Measurements from ENCODE around the gene SREK1IP1.
A peak's percentile ranks its signal among the peaks of the same experiment; 100 is the strongest.

Gene SREK1IP1

DNA sequence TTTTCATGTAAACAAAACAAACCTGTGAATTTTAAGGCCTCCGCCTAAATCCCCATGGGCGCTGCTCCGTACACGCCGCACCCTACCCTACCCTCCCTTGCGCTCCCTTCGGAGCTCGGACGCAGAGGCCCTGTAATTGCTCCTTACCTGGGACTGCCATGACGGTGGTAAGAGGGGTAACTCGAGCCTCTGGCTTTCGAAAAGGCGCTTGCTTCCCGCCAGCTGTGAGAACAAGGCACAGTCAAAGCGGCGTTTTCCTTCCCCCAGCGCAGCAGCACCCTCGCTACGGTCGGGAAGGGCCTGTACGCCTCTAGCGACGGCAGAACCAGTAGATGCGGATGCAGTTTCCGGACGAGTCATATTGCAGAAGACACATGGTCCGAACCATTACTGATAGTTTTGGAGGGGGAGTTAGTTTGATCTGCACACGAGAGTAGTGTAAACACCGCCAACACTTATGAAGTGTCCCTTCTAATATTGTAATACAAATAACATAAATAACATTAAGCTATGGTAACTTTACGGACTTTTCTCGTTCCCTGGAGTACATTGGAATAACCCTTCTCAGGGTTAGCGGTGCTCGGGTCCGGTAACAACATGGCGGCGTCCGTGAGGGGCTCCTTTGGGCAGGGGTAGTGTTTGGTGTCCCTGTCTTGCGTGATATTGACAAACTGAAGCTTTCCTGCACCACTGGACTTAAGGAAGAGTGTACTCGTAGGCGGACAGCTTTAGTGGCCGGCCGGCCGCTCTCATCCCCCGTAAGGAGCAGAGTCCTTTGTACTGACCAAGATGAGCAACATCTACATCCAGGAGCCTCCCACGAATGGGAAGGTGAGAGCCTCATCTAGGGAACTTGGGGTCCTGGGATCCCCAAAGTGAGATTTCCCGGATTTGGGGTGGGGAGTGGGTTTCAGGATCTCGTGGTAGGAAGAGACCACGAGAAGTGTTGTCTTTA lies at the start of gene SREK1IP1, which contains the start of gene CWC27:
Gene SREK1IP1 (minus strand): TSS at position 334 of the 955 bp plus-strand sequence. CDS start 174 bp downstream, at position 160.
Gene CWC27 (plus strand): TSS at position 573 of the 955 bp plus-strand sequence. CDS start 217 bp downstream, at position 790.
- peak; percentile 55 for DNase-seq (ENCODE audit: low spot score)

- DNase-seq (ENCODE audit: low spot score) = no peak
Observed at GRCh38 chr5:64818245-64818644, 49.8 kb upstream of the SREK1IP1 start.

DNA sequence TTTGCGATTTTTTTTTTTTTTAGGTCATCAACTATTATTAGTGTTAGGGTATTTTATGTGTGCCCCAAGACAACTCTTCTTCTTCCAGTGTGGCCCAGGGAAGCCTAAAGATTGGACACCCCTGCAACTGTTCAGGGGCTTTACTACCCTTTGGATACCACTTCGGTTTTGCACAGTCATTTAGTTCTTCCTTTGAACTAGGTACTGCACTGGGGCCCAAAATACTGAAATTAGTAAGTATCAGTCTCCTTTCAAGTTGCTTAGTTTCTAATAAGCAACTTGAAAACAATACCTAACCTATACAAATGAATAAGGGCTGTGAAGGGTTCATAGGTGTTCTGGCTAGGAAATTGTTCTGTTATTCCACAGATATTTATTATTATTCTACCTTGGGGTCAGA lies 45.6 kb upstream of the SREK1IP1 start:
- no peak for DNase-seq (ENCODE audit: low spot score)

DNA sequence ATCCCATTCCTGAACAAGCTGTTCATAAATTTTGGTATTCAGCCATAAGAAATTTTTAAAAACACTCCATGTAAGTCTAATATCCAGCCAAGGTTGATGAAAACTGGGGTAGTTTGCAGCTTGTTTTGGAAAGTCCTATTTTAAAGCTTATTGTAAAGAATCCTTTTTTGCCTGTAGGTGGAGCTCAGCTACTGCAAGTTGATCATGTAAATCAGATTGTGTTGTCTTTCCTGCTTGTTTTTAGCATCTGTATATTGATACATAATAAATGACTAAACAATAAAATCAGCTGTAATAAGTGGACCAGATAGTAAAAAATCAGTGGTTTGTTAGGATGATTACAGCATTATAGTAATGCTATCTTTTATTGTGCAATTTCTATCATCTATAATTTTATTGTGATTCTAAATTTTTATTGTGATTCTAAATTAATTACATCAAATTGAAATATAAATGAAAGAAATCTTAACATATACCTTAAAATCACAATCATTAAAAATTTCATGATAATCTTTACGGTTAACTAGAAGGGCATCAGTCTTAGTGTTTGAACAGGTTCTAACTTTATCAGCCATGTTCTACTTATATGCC lies 42.7 kb upstream of the SREK1IP1 start:
- peak; percentile 6 for DNase-seq (ENCODE audit: low spot score)

DNA sequence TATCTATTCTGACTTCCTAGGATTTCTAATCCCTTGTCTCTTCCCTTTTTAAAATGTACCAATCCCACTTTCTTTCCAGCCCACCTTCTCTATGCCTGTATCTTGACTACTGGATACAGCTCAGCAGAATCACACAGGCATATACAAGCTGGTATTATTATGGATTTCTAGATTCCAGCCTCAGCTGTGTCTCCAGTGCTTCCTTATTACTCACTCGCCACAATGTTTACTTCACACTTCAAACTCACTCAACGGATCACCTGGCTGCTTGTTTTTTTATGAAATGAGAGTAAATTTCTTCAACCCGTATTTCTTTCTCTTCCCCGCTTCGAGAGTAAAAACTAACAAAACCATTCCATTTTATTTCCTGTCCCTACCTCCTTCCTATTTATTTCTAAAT lies 39.0 kb upstream of the SREK1IP1 start:
- no peak for DNase-seq (ENCODE audit: low spot score)

DNA sequence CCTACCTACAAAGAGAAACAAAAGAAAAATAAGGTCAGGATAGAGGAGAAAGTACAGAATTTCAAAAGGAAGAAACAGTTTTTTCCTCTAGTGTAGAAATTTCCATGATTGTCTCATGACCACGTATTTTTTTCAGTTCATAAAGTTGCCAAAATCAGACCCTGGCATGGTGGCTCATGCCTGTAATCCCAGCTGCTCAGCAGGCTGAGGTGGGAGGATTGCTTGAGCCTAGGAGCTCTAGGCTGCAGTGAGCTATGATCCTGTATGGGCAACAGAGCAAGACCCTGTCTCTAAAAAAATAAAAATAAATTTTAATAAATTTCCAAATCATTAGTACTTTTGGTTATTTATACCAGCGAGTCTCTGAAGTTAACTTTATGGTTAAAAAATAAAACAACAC lies 38.0 kb upstream of the SREK1IP1 start:
- DNase-seq (ENCODE audit: low spot score) = no peak

- no peak for DNase-seq (ENCODE audit: low spot score)
Observed at GRCh38 chr5:64800926-64801325, 32.4 kb upstream of the SREK1IP1 start.

- DNase-seq (ENCODE audit: low spot score) = no peak
Observed at GRCh38 chr5:64796301-64796700, 27.8 kb upstream of the SREK1IP1 start.

- DNase-seq (ENCODE audit: low spot score) = no peak
Observed at GRCh38 chr5:64794053-64794770, 25.7 kb upstream of the SREK1IP1 start.

DNA sequence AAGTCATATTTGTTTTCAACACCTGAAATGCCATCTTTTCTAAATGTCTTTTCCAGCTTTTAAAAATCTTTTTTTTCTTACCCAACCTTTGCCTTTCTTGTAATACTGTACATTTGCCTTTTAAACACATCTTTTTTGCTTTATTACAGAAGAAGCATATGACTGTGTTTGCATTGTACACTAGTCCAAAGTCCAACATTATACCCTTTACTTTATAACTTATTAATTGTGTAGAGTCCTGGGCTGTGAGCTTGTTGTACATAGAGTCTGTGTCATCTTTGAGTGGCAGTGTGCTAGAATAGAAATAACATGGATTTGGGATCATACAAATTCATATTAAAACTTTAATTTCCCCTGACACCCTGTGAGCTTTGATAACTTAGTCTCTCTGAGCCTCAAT lies 24.0 kb upstream of the SREK1IP1 start:
- no peak for DNase-seq (ENCODE audit: low spot score)

- no peak for DNase-seq (ENCODE audit: low spot score)
Observed at GRCh38 chr5:64790210-64790609, 21.7 kb upstream of the SREK1IP1 start.

- DNase-seq (ENCODE audit: low spot score) = no peak
Observed at GRCh38 chr5:64789457-64789856, 21.0 kb upstream of the SREK1IP1 start.

GRCh38 chr5:64788156-64788555 lies 19.7 kb upstream of the SREK1IP1 start:
- DNase-seq (ENCODE audit: low spot score) = no peak

GRCh38 chr5:64786372-64786771 lies 17.9 kb upstream of the SREK1IP1 start:
- DNase-seq (ENCODE audit: low spot score) = no peak

DNA sequence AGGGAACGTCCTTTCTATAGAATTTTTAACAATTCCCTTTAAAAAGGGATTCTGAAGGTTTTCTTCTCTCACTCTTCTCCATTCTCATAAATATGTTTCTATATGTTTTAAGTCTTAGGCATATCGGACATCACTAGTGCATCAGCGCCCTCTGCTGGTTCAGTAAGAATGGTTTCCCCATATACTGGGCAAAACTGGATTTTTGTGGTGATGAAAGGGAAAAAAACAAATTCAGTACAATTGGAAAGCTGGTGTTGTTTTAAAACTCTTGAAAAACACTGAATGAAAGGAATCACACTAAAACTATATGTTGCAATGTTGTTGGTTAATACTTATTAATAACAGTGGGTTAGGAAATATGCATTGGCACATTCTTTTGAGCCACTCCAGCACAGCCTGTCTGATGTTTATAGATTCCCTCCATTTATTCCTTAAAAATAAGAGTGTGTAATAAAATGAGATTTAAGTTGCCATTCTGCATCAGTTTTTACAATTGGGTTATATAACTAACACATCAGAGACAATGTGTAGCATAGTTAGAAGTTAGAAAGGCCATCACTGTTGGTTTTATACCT lies 16.0 kb upstream of the SREK1IP1 start:
- DNase-seq (ENCODE audit: low spot score) = no peak

DNA sequence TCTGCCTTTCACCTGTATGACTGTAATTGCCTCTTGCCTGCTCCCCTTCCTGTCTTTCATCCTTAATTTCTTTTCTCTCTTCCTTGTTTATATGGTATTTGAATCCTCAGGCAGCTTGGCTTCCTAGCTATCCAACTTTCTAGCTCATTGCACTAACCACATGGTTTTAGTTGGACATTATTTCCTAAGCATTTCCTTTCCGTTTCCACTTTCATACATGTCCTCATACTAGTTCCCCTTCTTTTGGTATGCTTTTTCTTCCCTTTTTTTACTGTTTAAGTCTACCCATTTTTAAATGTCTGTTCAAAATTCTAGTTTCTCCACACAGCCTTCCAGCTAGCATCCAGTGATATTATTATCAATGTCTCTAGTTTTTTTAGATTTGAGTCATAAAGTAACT lies 6.8 kb upstream of the SREK1IP1 start:
- DNase-seq (ENCODE audit: low spot score) = no peak

- DNase-seq (ENCODE audit: low spot score) = no peak
Observed at GRCh38 chr5:64773533-64773932, 5.0 kb upstream of the SREK1IP1 start.

GRCh38 chr5:64771736-64772135 lies 3.2 kb upstream of the SREK1IP1 start:
- DNase-seq (ENCODE audit: low spot score) = no peak

- no peak for DNase-seq (ENCODE audit: low spot score)
Observed at GRCh38 chr5:64769855-64770254, 1.4 kb upstream of the SREK1IP1 start.

DNA sequence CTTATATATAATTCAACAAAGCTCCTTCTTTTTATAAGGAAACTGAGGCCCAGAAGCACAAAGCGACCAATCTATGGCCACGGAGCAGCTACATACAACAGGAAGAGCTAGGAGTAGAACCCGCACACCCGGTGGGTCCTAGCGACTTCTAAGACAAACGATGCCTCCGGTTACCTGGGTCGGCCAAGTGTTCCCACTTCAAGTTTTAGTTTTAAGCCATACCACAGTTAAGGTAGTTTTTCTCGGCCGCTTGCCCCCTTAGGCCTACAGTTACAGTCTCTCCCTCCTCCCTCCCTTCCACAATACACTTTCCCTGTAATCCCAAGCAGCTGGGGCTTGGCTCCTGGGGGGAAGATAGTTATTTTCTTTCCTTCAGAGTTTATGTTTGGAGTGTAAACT lies 533 bp downstream of the SREK1IP1 start:
- no peak for DNase-seq (ENCODE audit: low spot score)

DNA sequence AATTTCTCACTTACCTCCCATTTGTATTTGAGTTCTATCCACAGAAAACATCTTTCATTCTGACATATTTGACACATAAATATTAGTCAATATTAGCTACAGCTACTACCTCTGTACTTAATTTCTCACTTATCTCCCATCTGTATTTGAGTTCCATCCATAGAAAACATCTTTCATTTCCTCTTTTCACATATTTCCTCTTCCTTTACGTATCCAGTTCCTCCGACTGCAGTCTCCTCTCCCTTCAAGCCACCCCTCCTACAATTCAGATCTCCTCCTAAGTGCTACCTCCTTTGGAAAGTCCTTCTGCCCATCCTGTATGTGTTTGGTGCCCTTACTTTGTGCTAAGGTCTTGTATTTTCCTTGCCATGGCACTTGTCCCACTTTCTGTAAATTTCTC lies 1.6 kb downstream of the SREK1IP1 start:
- DNase-seq (ENCODE audit: low spot score) = no peak

DNA sequence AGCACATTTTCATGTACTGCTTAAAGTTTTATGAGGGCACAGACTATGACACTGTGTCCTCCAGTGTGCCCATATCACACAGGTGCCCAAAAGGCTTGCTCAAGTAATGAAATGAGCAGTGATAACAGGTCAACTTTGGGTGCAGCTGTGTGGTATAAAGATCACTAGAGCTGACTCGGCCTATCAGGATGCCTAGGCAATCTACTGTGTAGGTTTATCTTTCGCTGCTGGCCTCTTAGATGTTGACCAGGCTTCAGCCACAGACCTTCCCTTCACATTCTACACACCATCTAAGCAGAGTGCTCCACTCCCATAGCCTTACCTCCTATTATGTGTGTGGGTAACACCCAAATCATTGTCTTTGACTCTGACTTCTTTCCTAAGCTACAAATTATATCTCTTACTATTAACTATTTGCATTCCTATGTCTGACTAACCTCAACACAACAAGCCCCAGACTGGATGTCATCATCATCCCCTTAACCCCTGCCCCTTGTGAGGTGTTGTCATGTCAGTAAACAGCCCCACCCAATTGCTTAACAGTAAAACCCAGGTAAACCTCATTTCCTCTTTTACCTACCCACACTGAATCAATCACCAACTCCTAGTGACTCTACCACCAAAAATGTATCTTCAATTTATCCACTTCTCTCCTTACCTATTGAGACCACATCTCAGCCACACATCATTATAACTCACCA lies 2.5 kb downstream of the SREK1IP1 start:
- DNase-seq (ENCODE audit: low spot score) = no peak

Data from HuH-7 (cell line).